Effector CD4-positive, alpha-beta T cell (primary cell): ENCODE measurements around the gene PDE9A.

Experiments used
- DNase-seq: peaks from one replicate; pipeline ENCODE4 v3.0.0-alpha.2; 2020

Gene PDE9A

GRCh38 chr21:42644223-42645208 is 8.9 kb upstream of the PDE9A start:
- DNase-seq = no peak

- DNase-seq = no peak
Measured at GRCh38 chr21:42645211-42646075, 8.0 kb upstream of the PDE9A start.

- no peak for DNase-seq
Measured at GRCh38 chr21:42646076-42646825, 7.2 kb upstream of the PDE9A start.

GRCh38 chr21:42646836-42647235 is 6.6 kb upstream of the PDE9A start:
- DNase-seq = no peak

GRCh38 chr21:42648606-42649005 is 4.8 kb upstream of the PDE9A start:
- DNase-seq = no peak

- DNase-seq = no peak
Measured at GRCh38 chr21:42649122-42650032, 4.0 kb upstream of the PDE9A start.

- DNase-seq = no peak
Measured at GRCh38 chr21:42650033-42650370, 3.4 kb upstream of the PDE9A start.

GRCh38 chr21:42650441-42651421 is 2.7 kb upstream of the PDE9A start:
- no peak for DNase-seq

- no peak for DNase-seq
Measured at GRCh38 chr21:42651515-42652401, 1.7 kb upstream of the PDE9A start.

- no peak for DNase-seq
Measured at GRCh38 chr21:42652527-42653230, 742 bp upstream of the PDE9A start.

- DNase-seq = no peak
Measured at GRCh38 chr21:42654179-42654912, 925 bp downstream of the PDE9A start.

- DNase-seq = no peak
Measured at GRCh38 chr21:42654913-42655795, 1.7 kb downstream of the PDE9A start.

- no peak for DNase-seq
Measured at GRCh38 chr21:42655796-42656770, 2.7 kb downstream of the PDE9A start.

GRCh38 chr21:42656872-42657271 is 3.5 kb downstream of the PDE9A start:
- no peak for DNase-seq

GRCh38 chr21:42657676-42658319 is 4.4 kb downstream of the PDE9A start:
- no peak for DNase-seq
